MCF 10A (cell line): ENCODE data around the gene SLC26A8. TPM values are rescaled to one million over a fixed set of nuclear protein-coding genes. Genes with fewer than 3 reads are reported as not detected.

Experiments used
- BruUV-seq: library from RNA; stranded (reverse); fragments of 400-500 nt; replicated peaks from 2 replicates; lab custom pipeline; 2021; lab: Mats Ljungman, UMichigan
- CTCF ChIA-PET: fragments of 300-600 bp; sonication (Branson Sonifier 250); formaldehyde crosslinking; extraction: SDS; loops from one replicate; lab custom pipeline; 2021; ENCODE audit warnings: antibody characterized with exemption, inconsistent platforms; lab: Yijun Ruan, JAX
- POLR2A ChIA-PET: fragments of 300-600, 350-650 bp; sonication (Branson Sonifier 250); formaldehyde crosslinking; extraction: SDS; loops from one replicate; lab custom pipeline; 2020; ENCODE audit warnings: antibody characterized with exemption, inconsistent platforms; lab: Yijun Ruan, JAX
- DNase-seq: peaks from one replicate; pipeline ENCODE4 v3.0.0-alpha.2; 2018; ENCODE audit not compliant: unreplicated experiment
- H3K27ac Mint-ChIP-seq: one replicate; pipeline ENCODE4 v1.8.0; 2022; ENCODE audit warnings: mild to moderate bottlenecking, low read depth, mixed read lengths; ENCODE audit not compliant: unreplicated experiment
- H3K27me3 Mint-ChIP-seq: one replicate; pipeline ENCODE4 v1.8.0; 2022; ENCODE audit warnings: mixed read lengths; ENCODE audit not compliant: insufficient read depth, unreplicated experiment
- H3K36me3 Mint-ChIP-seq: one replicate; pipeline ENCODE4 v1.8.0; 2022; ENCODE audit warnings: mild to moderate bottlenecking, moderate library complexity, mixed read lengths; ENCODE audit not compliant: insufficient read depth, unreplicated experiment
- H3K4me1 Mint-ChIP-seq: one replicate; pipeline ENCODE4 v1.8.0; 2022; ENCODE audit warnings: mixed read lengths; ENCODE audit not compliant: insufficient read depth, unreplicated experiment
- H3K4me3 Mint-ChIP-seq: one replicate; pipeline ENCODE4 v1.8.0; 2022; ENCODE audit warnings: mild to moderate bottlenecking, moderate library complexity, mixed read lengths; ENCODE audit not compliant: unreplicated experiment
- H3K9me3 Mint-ChIP-seq: one replicate; pipeline ENCODE4 v1.8.0; 2022; ENCODE audit warnings: mixed read lengths; ENCODE audit not compliant: unreplicated experiment
- intact Hi-C: fragments of 100-400 bp; cut with micrococcal nuclease; formaldehyde crosslinking; loops from 2 replicates; pipeline ENCODE4 v1.14.1; 2022
- total RNA-seq: library from RNA; stranded (reverse); gene quantifications from 2 replicates; pipeline ENCODE4 v1.2.3, GENCODE V29; 2022
- TF ChIP-seq, protein P1 (sequence below): fragments of 200-600 bp; IDR thresholded peaks from one replicate; pipeline ENCODE4 v1.8.0; 2022; ENCODE audit warnings: antibody characterized with exemption, mild to moderate bottlenecking; ENCODE audit not compliant: unreplicated experiment

SLC26A8 gene
- total RNA-seq, 1 experiment from 2014 or later: not detected

GRCh38 chr6:36061236-36061635 is 36.8 kb upstream of the SLC26A8 start:
- H3K27ac Mint-ChIP-seq: no peak overlapping the region
- BruUV-seq: no TSS peak
- CTCF ChIA-PET: interaction anchor here (1.2 kb wide), 1 partner anchor 13 kb away, joined by 4 read pairs; no protein-coding TSS in a partner anchor

DNA sequence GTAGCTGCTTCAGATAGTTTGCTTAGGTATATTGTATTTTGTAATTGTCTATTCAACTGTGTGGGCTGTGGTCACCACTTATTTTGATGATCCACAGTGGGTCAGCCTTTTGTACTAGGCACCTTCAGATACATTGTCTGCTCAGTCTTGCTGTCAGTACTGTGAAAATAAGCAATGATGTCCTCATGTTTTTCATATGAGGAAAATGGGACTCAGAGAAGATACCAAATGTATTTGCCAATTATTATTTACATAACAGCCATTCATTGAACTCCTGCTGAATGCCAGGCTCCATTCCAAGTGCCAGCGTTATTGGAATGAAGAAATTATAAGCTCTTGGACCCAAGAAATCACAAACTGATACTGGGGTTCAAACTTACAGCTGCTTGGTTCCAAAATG is 31.7 kb upstream of the SLC26A8 start:
- no peak overlapping the region for H3K27ac Mint-ChIP-seq
- CTCF ChIA-PET: interaction anchor here (0.5 to 1.0 kb wide), 3 partner anchors 9 to 285 kb away, joined by 3 to 4 read pairs (median 3); no protein-coding TSS in a partner anchor
- no peak overlapping the region for H3K4me3 Mint-ChIP-seq
- POLR2A ChIA-PET: interaction anchor here (0.6 to 1.4 kb wide), 2 partner anchors 27 to 131 kb away, joined by 3 read pairs; no protein-coding TSS in a partner anchor
- no peaks in the 10 kb centered on the region for H3K4me1 Mint-ChIP-seq
- H3K36me3 Mint-ChIP-seq: peaks cover 44% of the 10 kb centered on the region
- BruUV-seq: no TSS peak
- intact Hi-C loops: no loop called here
- no peaks in the 10 kb centered on the region for H3K27me3 Mint-ChIP-seq
- no peaks in the 10 kb centered on the region for H3K9me3 Mint-ChIP-seq
- DNase-seq: no peak
- TF ChIP-seq, protein P1, sequence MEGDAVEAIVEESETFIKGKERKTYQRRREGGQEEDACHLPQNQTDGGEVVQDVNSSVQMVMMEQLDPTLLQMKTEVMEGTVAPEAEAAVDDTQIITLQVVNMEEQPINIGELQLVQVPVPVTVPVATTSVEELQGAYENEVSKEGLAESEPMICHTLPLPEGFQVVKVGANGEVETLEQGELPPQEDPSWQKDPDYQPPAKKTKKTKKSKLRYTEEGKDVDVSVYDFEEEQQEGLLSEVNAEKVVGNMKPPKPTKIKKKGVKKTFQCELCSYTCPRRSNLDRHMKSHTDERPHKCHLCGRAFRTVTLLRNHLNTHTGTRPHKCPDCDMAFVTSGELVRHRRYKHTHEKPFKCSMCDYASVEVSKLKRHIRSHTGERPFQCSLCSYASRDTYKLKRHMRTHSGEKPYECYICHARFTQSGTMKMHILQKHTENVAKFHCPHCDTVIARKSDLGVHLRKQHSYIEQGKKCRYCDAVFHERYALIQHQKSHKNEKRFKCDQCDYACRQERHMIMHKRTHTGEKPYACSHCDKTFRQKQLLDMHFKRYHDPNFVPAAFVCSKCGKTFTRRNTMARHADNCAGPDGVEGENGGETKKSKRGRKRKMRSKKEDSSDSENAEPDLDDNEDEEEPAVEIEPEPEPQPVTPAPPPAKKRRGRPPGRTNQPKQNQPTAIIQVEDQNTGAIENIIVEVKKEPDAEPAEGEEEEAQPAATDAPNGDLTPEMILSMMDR: no peak

More at GRCh38 chr6:36061236-36061635, 36.8 kb upstream of the SLC26A8 start:
- TF ChIP-seq, protein P1: no peak
- no peak for DNase-seq
- no peak overlapping the region for H3K4me3 Mint-ChIP-seq
- peaks cover 12% of the 10 kb centered on the region for H3K4me1 Mint-ChIP-seq
- POLR2A ChIA-PET: interaction anchor here (0.7 to 1.6 kb wide), 2 partner anchors 8 to 11 kb away, joined by 3 to 4 read pairs; no protein-coding TSS in a partner anchor
- H3K9me3 Mint-ChIP-seq: no peaks in the 10 kb centered on the region
- intact Hi-C loops: no loop called here
- H3K27me3 Mint-ChIP-seq: no peaks in the 10 kb centered on the region
- H3K36me3 Mint-ChIP-seq: peaks cover 23% of the 10 kb centered on the region

DNA sequence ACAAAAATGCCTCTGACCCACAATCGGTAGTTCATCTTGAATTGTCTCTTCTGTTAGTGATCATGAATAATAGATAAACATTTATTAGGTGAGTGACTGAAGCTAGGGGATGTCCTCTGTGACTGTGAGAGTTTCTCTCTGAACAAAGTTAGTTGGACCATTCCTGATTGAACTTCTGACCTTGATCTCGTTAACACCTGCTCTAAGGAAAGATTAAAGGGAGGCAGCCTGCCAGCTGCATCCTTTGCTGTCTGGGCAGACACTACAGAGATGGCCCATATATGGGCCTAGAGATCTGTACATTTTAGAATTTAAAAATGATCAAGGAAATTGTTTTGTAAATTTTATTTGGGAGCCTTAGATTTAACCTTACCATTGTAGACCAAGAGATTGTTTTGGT is 30.5 kb upstream of the SLC26A8 start:
- intact Hi-C loops: no loop called here

GRCh38 chr6:36054415-36054814 is 30.0 kb upstream of the SLC26A8 start:
- BruUV-seq: no TSS peak
- POLR2A ChIA-PET: interaction anchor here (0.6 kb wide), 1 partner anchor 241 kb away, joined by 3 read pairs; no protein-coding TSS in a partner anchor

More for the DNA sequence above, 30.5 kb upstream of the SLC26A8 start:
- no peak overlapping the region for H3K27ac Mint-ChIP-seq
- peaks cover 36% of the 10 kb centered on the region for H3K36me3 Mint-ChIP-seq
- POLR2A ChIA-PET: interaction anchor here (0.6 to 1.4 kb wide), 2 partner anchors 26 to 242 kb away, joined by 3 read pairs; no protein-coding TSS in a partner anchor
- TF ChIP-seq, protein P1: no peak
- no peak overlapping the region for H3K4me3 Mint-ChIP-seq
- H3K4me1 Mint-ChIP-seq: no peaks in the 10 kb centered on the region
- CTCF ChIA-PET: no interaction called here
- H3K27me3 Mint-ChIP-seq: no peaks in the 10 kb centered on the region
- H3K9me3 Mint-ChIP-seq: no peaks in the 10 kb centered on the region
- no peak for DNase-seq
- BruUV-seq: no TSS peak

More at GRCh38 chr6:36054415-36054814, 30.0 kb upstream of the SLC26A8 start:
- CTCF ChIA-PET: interaction anchor here (1.0 kb wide), 1 partner anchor 26 kb away, joined by 4 read pairs; no protein-coding TSS in a partner anchor
- Mint-ChIP-seq H3K4me1 (no peaks in the 10 kb centered on the region), H3K27me3 (no peaks in the 10 kb centered on the region), H3K27ac (no peak overlapping the region), H3K4me3 (no peak overlapping the region), H3K9me3 (no peaks in the 10 kb centered on the region), H3K36me3 (peaks cover 30% of the 10 kb centered on the region)
- TF ChIP-seq, protein P1: no peak
- intact Hi-C loops: no loop called here
- DNase-seq: no peak
